Measurements from ENCODE around the gene ALK.

DNA sequence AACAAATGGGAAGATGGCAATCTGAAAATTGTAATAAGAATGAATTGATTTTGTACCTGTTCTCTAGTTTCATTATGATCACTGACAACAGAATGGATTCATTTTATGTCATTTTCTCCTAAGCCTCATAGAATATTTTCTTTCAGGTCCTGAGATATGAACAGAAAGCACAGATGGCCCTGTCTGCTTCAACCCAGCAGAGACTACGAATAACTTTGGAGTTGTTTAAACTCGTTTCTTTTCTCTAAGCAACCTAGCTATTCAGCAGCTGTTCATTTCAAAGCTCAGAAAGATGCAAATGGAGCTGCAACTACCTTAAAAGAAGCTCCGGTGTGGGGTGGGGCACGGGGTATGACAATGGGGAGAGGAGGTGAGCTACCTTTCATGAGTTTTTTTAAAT, 124.9 kb downstream of the ALK start:
- TF ChIP-seq, protein P1, sequence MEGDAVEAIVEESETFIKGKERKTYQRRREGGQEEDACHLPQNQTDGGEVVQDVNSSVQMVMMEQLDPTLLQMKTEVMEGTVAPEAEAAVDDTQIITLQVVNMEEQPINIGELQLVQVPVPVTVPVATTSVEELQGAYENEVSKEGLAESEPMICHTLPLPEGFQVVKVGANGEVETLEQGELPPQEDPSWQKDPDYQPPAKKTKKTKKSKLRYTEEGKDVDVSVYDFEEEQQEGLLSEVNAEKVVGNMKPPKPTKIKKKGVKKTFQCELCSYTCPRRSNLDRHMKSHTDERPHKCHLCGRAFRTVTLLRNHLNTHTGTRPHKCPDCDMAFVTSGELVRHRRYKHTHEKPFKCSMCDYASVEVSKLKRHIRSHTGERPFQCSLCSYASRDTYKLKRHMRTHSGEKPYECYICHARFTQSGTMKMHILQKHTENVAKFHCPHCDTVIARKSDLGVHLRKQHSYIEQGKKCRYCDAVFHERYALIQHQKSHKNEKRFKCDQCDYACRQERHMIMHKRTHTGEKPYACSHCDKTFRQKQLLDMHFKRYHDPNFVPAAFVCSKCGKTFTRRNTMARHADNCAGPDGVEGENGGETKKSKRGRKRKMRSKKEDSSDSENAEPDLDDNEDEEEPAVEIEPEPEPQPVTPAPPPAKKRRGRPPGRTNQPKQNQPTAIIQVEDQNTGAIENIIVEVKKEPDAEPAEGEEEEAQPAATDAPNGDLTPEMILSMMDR (IDR thresholded peaks at IDR 0.05; ENCODE audit: low read depth, low read length), result no peak
- no peak for TF ChIP-seq EZH2phosphoT487 (IDR thresholded peaks at IDR 0.05; ENCODE audit: low read depth)
